ENCODE data around the gene CTU2.

CTU2 gene

DNA sequence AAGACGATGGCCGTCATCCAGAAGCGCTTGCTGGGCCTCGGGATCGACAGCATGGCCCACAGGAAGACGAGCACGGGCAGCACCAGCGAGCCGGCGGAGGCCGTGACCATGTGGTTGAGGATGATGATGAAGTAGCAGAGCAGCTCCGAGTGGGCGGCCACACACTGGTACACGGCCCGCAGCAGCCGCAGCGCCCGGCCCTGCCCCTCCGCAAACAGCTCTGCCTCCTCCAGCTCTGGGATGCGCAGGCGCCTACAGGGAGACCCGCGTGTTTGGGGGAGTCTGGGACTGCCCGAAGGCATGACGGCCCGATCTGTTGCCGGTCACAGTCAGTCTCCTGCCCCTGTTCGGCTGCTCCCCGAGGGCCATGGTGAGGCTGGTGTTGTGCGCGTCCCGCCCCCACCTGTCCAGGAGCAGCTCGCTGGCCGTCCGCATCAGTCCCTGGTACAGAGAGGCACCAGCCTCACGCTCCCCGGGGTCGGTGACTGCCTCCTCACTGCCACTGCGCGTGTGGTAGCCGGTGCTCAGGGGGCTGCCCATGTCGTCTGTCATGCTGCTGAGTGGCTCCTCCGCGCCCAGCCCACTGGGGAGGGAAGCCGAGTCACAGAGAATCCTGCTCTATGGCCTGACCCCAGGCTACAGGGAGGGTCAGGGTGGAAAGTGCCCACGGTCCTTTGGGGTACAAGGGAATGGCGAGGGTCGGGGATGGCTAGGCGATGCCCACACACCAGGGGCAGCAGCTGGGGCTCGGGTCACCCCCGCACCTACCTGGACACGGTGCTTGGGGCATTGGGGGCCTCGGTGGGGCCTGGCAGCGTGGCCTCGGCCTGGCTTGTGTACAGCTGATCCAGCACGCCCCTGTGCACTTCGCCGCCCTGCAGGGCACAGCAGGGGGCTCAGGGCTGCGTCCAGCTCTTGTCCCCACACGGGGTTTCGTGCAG, 15.8 kb downstream of the CTU2 start:
- WGBS, 2 experiments: 95 to 96% methylated on average over 61 of the region's 61 CpGs
- Histone ChIP-seq H3K9me3 (ENCODE audit: control insufficient read depth, low read length) (no peaks in the 10 kb centered on the region), H3K36me3 (ENCODE audit: control insufficient read depth, insufficient read depth, low read length) (no peaks in the 10 kb centered on the region), H3K27ac (ENCODE audit: insufficient read depth, low read depth, low read length, poor library complexity, severe bottlenecking) (no peak overlapping the region), H3K4me3 (ENCODE audit: insufficient read depth, low read depth, low read length) (no peak overlapping the region), H3K4me1 (ENCODE audit: control insufficient read depth, insufficient read depth, low read length) (no peaks in the 10 kb centered on the region), H3K27me3 (ENCODE audit: control insufficient read depth, insufficient read depth, low read length, poor library complexity, severe bottlenecking) (no peaks in the 10 kb centered on the region)

DNA sequence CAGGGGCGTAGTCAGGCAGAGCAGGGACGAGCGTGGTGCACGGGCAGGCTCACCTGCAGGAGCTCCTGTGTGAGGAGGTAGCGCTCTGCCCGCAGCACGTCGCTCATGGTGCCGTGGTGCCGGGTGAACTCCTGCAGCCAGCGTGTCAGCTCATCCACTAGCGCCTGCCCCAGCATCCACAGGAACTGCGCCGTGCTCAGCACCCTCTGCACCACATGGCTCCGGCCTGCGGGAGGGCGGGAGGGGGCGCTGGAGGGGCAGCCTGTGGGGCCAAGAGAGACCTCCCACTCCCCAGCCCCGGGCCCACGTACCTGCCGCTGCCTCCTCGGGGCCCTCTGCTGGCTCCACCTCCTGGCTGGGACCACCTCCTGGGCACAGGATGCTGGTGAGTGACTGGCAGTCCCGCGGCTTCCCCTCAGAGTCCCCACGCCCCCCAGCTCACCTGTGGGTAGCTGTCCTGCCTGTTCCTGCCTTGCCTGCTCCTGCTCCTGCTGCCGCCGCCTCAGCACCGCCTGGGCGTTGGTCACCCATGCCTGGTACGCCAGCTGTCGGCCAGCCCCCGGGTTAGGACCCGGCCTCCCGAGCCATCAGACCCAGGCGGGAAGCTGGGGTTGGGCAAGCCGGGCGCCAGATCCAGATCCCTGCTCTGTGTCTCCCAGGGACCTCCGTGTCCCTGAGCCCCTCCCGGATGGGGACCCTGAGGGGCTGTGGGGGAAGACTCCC, 16.6 kb downstream of the CTU2 start:
- no peak overlapping the region for H3K27ac ChIP-seq (ENCODE audit: insufficient read depth, low read depth, low read length, poor library complexity, severe bottlenecking)
- no peaks in the 10 kb centered on the region for H3K4me1 ChIP-seq (ENCODE audit: control insufficient read depth, insufficient read depth, low read length)
- no peaks in the 10 kb centered on the region for H3K36me3 ChIP-seq (ENCODE audit: control insufficient read depth, insufficient read depth, low read length)
- WGBS, 2 experiments: 90 to 91% methylated on average over 39 of the region's 39 CpGs
- no peaks in the 10 kb centered on the region for H3K9me3 ChIP-seq (ENCODE audit: control insufficient read depth, low read length)
- no peak overlapping the region for H3K4me3 ChIP-seq (ENCODE audit: insufficient read depth, low read depth, low read length)
- no peaks in the 10 kb centered on the region for H3K27me3 ChIP-seq (ENCODE audit: control insufficient read depth, insufficient read depth, low read length, poor library complexity, severe bottlenecking)

DNA sequence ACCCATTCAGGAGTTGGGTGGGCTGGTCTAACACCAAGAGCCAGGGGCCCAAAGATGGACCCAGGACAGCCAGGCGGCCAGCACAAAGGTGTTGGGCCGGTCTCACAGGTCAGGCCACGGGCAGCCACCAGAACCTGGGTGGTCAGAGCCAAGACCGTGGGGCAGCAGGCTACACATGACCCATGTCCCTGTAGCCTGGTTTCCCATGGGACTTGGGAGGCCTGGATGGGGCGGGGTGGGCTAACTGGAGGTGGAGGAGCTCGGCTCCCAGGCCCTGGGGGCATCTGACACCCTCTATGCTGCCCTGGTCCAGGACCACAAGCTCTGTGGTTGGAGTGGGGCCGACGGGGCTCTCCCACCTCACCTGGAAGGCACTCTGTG, 17.2 kb downstream of the CTU2 start:
- Histone ChIP-seq H3K36me3 (ENCODE audit: control insufficient read depth, insufficient read depth, low read length) (no peaks in the 10 kb centered on the region), H3K27me3 (ENCODE audit: control insufficient read depth, insufficient read depth, low read length, poor library complexity, severe bottlenecking) (no peaks in the 10 kb centered on the region), H3K4me3 (ENCODE audit: insufficient read depth, low read depth, low read length) (no peak overlapping the region), H3K9me3 (ENCODE audit: control insufficient read depth, low read length) (no peaks in the 10 kb centered on the region), H3K4me1 (ENCODE audit: control insufficient read depth, insufficient read depth, low read length) (no peaks in the 10 kb centered on the region), H3K27ac (ENCODE audit: insufficient read depth, low read depth, low read length, poor library complexity, severe bottlenecking) (no peak overlapping the region)
- WGBS, 2 experiments: 80 to 84% methylated on average over 8 of the region's 8 CpGs

- WGBS, 2 experiments: 95 to 97% methylated on average over 17 of the region's 17 CpGs
- no peaks in the 10 kb centered on the region for H3K4me1 ChIP-seq (ENCODE audit: control insufficient read depth, insufficient read depth, low read length)
- H3K9me3 ChIP-seq (ENCODE audit: control insufficient read depth, low read length): no peaks in the 10 kb centered on the region
- H3K27ac ChIP-seq (ENCODE audit: insufficient read depth, low read depth, low read length, poor library complexity, severe bottlenecking): no peak overlapping the region
- H3K4me3 ChIP-seq (ENCODE audit: insufficient read depth, low read depth, low read length): no peak overlapping the region
- H3K27me3 ChIP-seq (ENCODE audit: control insufficient read depth, insufficient read depth, low read length, poor library complexity, severe bottlenecking): no peaks in the 10 kb centered on the region
- H3K36me3 ChIP-seq (ENCODE audit: control insufficient read depth, insufficient read depth, low read length): no peaks in the 10 kb centered on the region
These were observed 17.6 kb downstream of the CTU2 start for GRCh38 chr16:88723911-88724310.

- H3K36me3 ChIP-seq (ENCODE audit: control insufficient read depth, insufficient read depth, low read length): no peaks in the 10 kb centered on the region
- H3K4me3 ChIP-seq (ENCODE audit: insufficient read depth, low read depth, low read length): no peak overlapping the region
- no peaks in the 10 kb centered on the region for H3K4me1 ChIP-seq (ENCODE audit: control insufficient read depth, insufficient read depth, low read length)
- H3K9me3 ChIP-seq (ENCODE audit: control insufficient read depth, low read length): no peaks in the 10 kb centered on the region
- no peak overlapping the region for H3K27ac ChIP-seq (ENCODE audit: insufficient read depth, low read depth, low read length, poor library complexity, severe bottlenecking)
- H3K27me3 ChIP-seq (ENCODE audit: control insufficient read depth, insufficient read depth, low read length, poor library complexity, severe bottlenecking): no peaks in the 10 kb centered on the region
- WGBS, 2 experiments: 89 to 91% methylated on average over 31 of the region's 31 CpGs
These were observed 18.7 kb downstream of the CTU2 start for GRCh38 chr16:88724855-88725555.

DNA sequence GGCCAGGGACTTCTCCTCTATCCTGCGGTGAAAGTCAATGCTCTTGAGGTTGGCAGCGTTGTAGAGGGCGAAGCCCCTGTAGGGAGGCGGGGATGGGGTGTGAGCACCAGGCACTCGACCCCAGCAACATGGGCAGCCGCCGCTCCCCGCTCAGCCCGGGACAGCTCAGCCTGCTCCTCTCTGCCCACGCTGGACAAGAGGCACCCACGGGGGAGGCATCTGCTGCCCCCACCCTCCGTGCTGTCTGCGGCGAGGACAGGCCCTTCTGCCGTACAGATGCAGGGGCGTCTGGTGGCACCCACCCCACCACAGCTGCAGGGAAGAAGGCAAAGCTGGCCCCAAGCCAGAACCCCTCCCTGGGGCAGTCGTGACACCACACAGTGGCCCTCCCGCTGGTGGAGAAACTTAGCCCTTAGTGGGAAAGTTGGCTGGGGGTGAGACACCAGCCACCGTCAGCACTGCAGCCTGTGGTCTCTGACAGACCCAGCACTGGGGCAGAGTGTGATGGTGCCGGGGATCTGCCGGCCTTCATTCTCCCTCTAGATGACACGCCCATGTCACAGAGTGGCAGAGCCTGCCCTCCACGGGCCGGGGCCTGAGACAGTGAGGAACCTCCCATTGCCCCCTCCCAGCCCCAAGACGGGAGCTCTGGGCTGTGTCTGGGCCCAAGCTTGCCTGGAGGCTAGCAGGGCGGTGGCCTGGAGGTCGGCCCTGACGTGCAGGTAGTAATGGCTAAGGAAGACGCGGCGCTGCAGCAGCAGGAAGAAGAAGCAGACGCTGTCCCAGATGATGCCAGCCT, 19.5 kb downstream of the CTU2 start:
- Histone ChIP-seq H3K9me3 (ENCODE audit: control insufficient read depth, low read length) (no peaks in the 10 kb centered on the region), H3K27me3 (ENCODE audit: control insufficient read depth, insufficient read depth, low read length, poor library complexity, severe bottlenecking) (no peaks in the 10 kb centered on the region), H3K36me3 (ENCODE audit: control insufficient read depth, insufficient read depth, low read length) (no peaks in the 10 kb centered on the region), H3K4me1 (ENCODE audit: control insufficient read depth, insufficient read depth, low read length) (no peaks in the 10 kb centered on the region), H3K4me3 (ENCODE audit: insufficient read depth, low read depth, low read length) (no peak overlapping the region), H3K27ac (ENCODE audit: insufficient read depth, low read depth, low read length, poor library complexity, severe bottlenecking) (no peak overlapping the region)
- 91 to 93% methylated on average over 32 of the region's 32 CpGs for WGBS, 2 experiments

- no peaks in the 10 kb centered on the region for H3K36me3 ChIP-seq (ENCODE audit: control insufficient read depth, insufficient read depth, low read length)
- WGBS, 2 experiments: 89 to 90% methylated on average over 17 of the region's 17 CpGs
These were observed 20.1 kb downstream of the CTU2 start for GRCh38 chr16:88726408-88726749.

DNA sequence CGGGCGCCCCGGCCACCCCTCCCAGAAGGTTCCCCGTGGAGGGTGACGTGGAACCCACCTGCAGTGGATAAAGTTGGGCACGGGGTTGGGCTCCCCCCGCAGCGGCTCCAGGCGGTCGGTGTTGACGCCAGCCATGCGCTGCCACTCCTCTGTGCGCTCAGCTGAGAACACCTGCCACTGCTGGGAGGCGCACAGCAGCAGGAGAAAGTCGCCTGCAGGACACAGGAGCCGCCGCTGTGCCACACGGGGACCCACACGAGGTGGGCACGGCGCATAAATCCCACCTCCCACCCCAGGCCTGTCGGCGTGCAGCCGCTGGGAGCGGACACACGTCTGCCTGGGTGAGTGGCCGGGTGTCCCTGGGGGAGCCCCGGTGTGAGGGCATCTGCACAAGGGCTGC, 20.7 kb downstream of the CTU2 start:
- WGBS, 2 experiments: 95% methylated on average over 28 of the region's 28 CpGs
- Histone ChIP-seq H3K27me3 (ENCODE audit: control insufficient read depth, insufficient read depth, low read length, poor library complexity, severe bottlenecking) (no peaks in the 10 kb centered on the region), H3K4me3 (ENCODE audit: insufficient read depth, low read depth, low read length) (no peak overlapping the region)

More at GRCh38 chr16:88726408-88726749, 20.1 kb downstream of the CTU2 start:
- no peaks in the 10 kb centered on the region for H3K4me1 ChIP-seq (ENCODE audit: control insufficient read depth, insufficient read depth, low read length)
- H3K4me3 ChIP-seq (ENCODE audit: insufficient read depth, low read depth, low read length): no peak overlapping the region
- H3K27me3 ChIP-seq (ENCODE audit: control insufficient read depth, insufficient read depth, low read length, poor library complexity, severe bottlenecking): no peaks in the 10 kb centered on the region
- no peak overlapping the region for H3K27ac ChIP-seq (ENCODE audit: insufficient read depth, low read depth, low read length, poor library complexity, severe bottlenecking)
- H3K9me3 ChIP-seq (ENCODE audit: control insufficient read depth, low read length): no peaks in the 10 kb centered on the region

DNA sequence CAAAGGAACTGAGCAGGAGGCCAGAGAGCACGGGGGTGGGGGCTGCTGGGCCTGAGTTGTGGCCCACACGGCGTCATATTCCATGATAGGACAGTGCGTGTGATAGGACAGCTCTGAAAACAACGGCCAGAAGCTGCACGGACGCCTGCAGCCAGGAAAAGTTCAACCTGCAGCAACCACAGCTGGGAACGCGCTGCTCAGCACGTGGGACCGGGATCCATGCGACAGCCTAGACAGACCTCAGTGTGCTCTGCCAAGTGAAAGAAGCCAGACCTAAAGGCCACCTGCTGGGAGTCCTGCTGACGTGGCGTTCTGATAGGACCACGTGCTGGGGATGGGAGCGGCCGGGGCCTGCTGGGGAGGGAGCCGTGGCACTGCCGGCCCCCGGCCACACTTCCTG, 21.6 kb downstream of the CTU2 start:
- no peaks in the 10 kb centered on the region for H3K27me3 ChIP-seq (ENCODE audit: control insufficient read depth, insufficient read depth, low read length, poor library complexity, severe bottlenecking)
- H3K9me3 ChIP-seq (ENCODE audit: control insufficient read depth, low read length): no peaks in the 10 kb centered on the region
- no peak overlapping the region for H3K4me3 ChIP-seq (ENCODE audit: insufficient read depth, low read depth, low read length)
- no peaks in the 10 kb centered on the region for H3K4me1 ChIP-seq (ENCODE audit: control insufficient read depth, insufficient read depth, low read length)
- no peaks in the 10 kb centered on the region for H3K36me3 ChIP-seq (ENCODE audit: control insufficient read depth, insufficient read depth, low read length)
- H3K27ac ChIP-seq (ENCODE audit: insufficient read depth, low read depth, low read length, poor library complexity, severe bottlenecking): no peak overlapping the region
- 75 to 78% methylated on average over 20 of the region's 20 CpGs for WGBS, 2 experiments

More for the DNA sequence above, 20.7 kb downstream of the CTU2 start:
- Histone ChIP-seq H3K9me3 (ENCODE audit: control insufficient read depth, low read length) (no peaks in the 10 kb centered on the region), H3K36me3 (ENCODE audit: control insufficient read depth, insufficient read depth, low read length) (no peaks in the 10 kb centered on the region), H3K27ac (ENCODE audit: insufficient read depth, low read depth, low read length, poor library complexity, severe bottlenecking) (no peak overlapping the region), H3K4me1 (ENCODE audit: control insufficient read depth, insufficient read depth, low read length) (no peaks in the 10 kb centered on the region)

Measured in ectodermal cell (in vitro differentiated cells).